Subcutaneous abdominal adipose tissue (tissue), 5 donors: ENCODE measurements around the gene SLC35B2.

ENCODE experiments used
- H3K27ac ChIP-seq: one replicate; pipeline ENCODE4 v1.7.0; 2013; ENCODE audit warnings: low read depth, mild to moderate bottlenecking, inconsistent platforms, low read length, moderate library complexity
- H3K27me3 ChIP-seq, 5 donors: one replicate each; pipeline ENCODE4 v1.7.0; 2013; ENCODE audit warnings: low read length in 5 of 5, inconsistent platforms in 1 of 5; ENCODE audit not compliant: control insufficient read depth in 5 of 5, insufficient read depth in 4 of 5
- H3K36me3 ChIP-seq, 5 donors: one replicate each; pipeline ENCODE4 v1.7.0; 2013; ENCODE audit warnings: low read length in 5 of 5; ENCODE audit not compliant: control insufficient read depth in 5 of 5, insufficient read depth in 5 of 5
- H3K4me1 ChIP-seq, 5 donors: one replicate each; pipeline ENCODE4 v1.7.0; 2013; ENCODE audit warnings: low read length in 5 of 5, mild to moderate bottlenecking in 3 of 5, moderate library complexity in 1 of 5; ENCODE audit not compliant: control insufficient read depth in 5 of 5, insufficient read depth in 5 of 5
- H3K4me3 ChIP-seq, 5 donors: one replicate each; pipeline ENCODE4 v1.7.0; 2013; ENCODE audit warnings: low read length in 5 of 5, low read depth in 1 of 5
- H3K9ac ChIP-seq, 5 donors: one replicate each; pipeline ENCODE4 v1.7.0; 2013; ENCODE audit warnings: low read length in 5 of 5, mild to moderate bottlenecking in 4 of 5, moderate library complexity in 3 of 5
- H3K9me3 ChIP-seq, 5 donors: one replicate each; pipeline ENCODE4 v1.7.0; 2013; ENCODE audit warnings: low read length in 5 of 5; ENCODE audit not compliant: control insufficient read depth in 5 of 5
- donor health status: healthy.
- donor health status: healthy.
- donor health status: healthy.
- donor health status: healthy.
- donor health status: healthy.

SLC35B2 gene

GRCh38 chr6:44255105-44255808, 2.1 kb downstream of the SLC35B2 start:
- H3K36me3 ChIP-seq, result peaks cover 19 to 72% (median 66%) of the 10 kb centered on the region in 5 donors
- no peaks in the 10 kb centered on the region for H3K27me3 ChIP-seq
- H3K4me1 ChIP-seq, result peaks cover 7 to 27% (median 21%) of the 10 kb centered on the region in 5 donors
- H3K4me3 ChIP-seq, result no peak overlapping the region
- no peak overlapping the region for H3K9ac ChIP-seq
- no peaks in the 10 kb centered on the region for H3K9me3 ChIP-seq
- peak overlapping the region; percentile 84 for H3K27ac ChIP-seq

- Histone ChIP-seq H3K9ac (no peak overlapping the region), H3K27me3 (no peaks in the 10 kb centered on the region), H3K27ac (no peak overlapping the region), H3K9me3 (no peaks in the 10 kb centered on the region), H3K36me3 (peaks cover 27 to 72% (median 68%) of the 10 kb centered on the region in 5 donors), H3K4me3 (no peak overlapping the region), H3K4me1 (peaks cover 7 to 30% (median 24%) of the 10 kb centered on the region in 5 donors)
These were observed 2.9 kb downstream of the SLC35B2 start for GRCh38 chr6:44254191-44255104.

- peaks cover 9 to 39% (median 34%) of the 10 kb centered on the region in 5 donors for H3K4me1 ChIP-seq
- H3K27me3 ChIP-seq, result no peaks in the 10 kb centered on the region
- H3K27ac ChIP-seq, result no peak overlapping the region
- peaks cover 29 to 74% (median 72%) of the 10 kb centered on the region in 5 donors for H3K36me3 ChIP-seq
- H3K9me3 ChIP-seq, result no peaks in the 10 kb centered on the region
- H3K4me3 ChIP-seq, result no peak overlapping the region
- no peak overlapping the region for H3K9ac ChIP-seq
These were observed 3.8 kb downstream of the SLC35B2 start for GRCh38 chr6:44253307-44254101.

DNA sequence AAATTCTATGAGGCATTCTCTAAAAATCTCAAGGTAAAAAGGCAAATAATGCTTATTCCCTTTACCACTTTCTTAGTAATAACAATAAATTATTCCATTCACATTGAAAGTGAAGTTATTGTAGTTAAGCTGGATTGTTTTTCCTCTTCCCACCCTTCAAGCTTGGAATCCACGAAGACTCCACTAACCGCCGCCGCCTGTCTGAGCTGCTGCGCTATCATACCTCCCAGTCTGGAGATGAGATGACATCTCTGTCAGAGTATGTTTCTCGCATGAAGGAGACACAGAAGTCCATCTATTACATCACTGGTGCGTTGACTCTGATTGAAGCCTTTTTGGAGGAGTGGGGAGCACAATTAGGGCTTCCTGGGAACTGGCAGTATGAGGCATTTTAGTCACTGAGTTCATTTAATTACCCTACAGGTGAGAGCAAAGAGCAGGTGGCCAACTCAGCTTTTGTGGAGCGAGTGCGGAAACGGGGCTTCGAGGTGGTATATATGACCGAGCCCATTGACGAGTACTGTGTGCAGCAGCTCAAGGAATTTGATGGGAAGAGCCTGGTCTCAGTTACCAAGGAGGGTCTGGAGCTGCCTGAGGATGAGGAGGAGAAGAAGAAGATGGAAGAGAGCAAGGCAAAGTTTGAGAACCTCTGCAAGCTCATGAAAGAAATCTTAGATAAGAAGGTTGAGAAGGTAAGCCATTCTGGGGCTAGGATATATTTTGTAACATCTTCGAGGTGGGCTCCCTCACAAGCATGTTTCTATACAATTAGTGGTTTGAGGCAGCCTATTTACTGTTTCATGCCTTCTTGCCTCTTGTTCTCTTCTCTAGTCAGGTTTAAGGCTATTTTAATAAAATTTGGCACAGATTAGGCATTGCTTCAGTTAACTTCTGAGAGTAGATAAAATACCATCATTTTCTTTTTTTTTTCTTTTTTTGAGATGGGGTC, 5.5 kb downstream of the SLC35B2 start:
- Histone ChIP-seq H3K27me3 (no peaks in the 10 kb centered on the region), H3K9ac (no peak overlapping the region), H3K27ac (peak overlapping the region; percentile 33), H3K4me1 (peaks cover 11 to 37% (median 31%) of the 10 kb centered on the region in 5 donors), H3K9me3 (no peaks in the 10 kb centered on the region), H3K36me3 (peaks cover 29 to 75% (median 70%) of the 10 kb centered on the region in 5 donors), H3K4me3 (no peak overlapping the region)

GRCh38 chr6:44250718-44251123, 6.6 kb downstream of the SLC35B2 start:
- Histone ChIP-seq H3K36me3 (peaks cover 29 to 75% (median 70%) of the 10 kb centered on the region in 5 donors), H3K9me3 (no peaks in the 10 kb centered on the region), H3K4me1 (peaks cover 9 to 36% (median 26%) of the 10 kb centered on the region in 5 donors), H3K9ac (no peak overlapping the region), H3K27me3 (no peaks in the 10 kb centered on the region), H3K4me3 (no peak overlapping the region), H3K27ac (peak overlapping the region; percentile 4)

- H3K9me3 ChIP-seq, result no peaks in the 10 kb centered on the region
- H3K27me3 ChIP-seq, result no peaks in the 10 kb centered on the region
- peaks cover 29 to 70% (median 66%) of the 10 kb centered on the region in 5 donors for H3K36me3 ChIP-seq
- H3K27ac ChIP-seq, result peak overlapping the region; percentile 99
- H3K4me1 ChIP-seq, result peaks cover 9 to 41% (median 30%) of the 10 kb centered on the region in 5 donors
- H3K9ac ChIP-seq, result peak overlapping the region in 1 of 5 donors; percentile 9
- H3K4me3 ChIP-seq, result no peak overlapping the region
These were observed 7.1 kb downstream of the SLC35B2 start for GRCh38 chr6:44250067-44250717.

DNA sequence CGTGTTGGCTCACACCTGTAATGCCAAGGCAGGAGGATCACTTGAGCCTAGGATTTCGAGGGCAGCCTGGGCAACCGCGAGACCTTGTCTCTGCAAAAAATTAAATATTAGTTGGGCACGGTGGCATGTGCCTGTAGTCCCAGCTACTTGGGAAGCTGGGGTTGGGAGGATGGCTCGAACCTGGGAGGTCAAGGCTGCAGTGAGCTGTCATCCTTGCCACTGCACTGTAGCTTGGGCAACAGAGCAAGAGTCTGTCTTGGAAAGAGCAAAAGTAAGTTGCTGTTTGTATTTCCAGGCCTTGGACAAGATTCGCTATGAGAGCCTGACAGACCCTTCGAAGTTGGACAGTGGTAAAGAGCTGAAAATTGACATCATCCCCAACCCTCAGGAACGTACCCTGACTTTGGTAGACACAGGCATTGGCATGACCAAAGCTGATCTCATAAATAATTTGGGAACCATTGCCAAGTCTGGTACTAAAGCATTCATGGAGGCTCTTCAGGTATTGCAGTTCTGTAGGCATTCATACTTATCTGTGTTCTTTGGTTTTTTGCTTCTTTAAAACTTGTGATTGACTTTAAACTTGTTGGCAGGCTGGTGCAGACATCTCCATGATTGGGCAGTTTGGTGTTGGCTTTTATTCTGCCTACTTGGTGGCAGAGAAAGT, 8.1 kb downstream of the SLC35B2 start:
- Histone ChIP-seq H3K27me3 (no peaks in the 10 kb centered on the region), H3K27ac (peak overlapping the region; percentile 99), H3K4me1 (peaks cover 9 to 42% (median 30%) of the 10 kb centered on the region in 5 donors), H3K4me3 (peak overlapping the region; percentile 85 to 99 (median 97)), H3K36me3 (peaks cover 29 to 60% (median 57%) of the 10 kb centered on the region in 5 donors), H3K9ac (peak overlapping the region in 3 of 5 donors; percentile 6 to 91 (median 41)), H3K9me3 (no peaks in the 10 kb centered on the region)

DNA sequence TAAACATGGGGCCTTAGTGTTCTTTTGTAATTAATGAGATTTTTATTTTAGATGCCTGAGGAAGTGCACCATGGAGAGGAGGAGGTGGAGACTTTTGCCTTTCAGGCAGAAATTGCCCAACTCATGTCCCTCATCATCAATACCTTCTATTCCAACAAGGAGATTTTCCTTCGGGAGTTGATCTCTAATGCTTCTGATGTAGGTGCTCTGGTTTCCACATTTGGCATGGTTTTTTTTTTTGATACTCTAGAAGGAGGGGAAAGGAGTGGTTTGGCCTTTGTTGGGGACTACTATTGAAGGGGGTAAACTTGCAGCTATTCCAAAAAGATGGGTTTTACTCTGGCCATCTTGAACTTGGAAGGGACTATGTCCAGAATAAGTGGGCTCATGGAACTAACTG, 8.7 kb downstream of the SLC35B2 start:
- H3K27me3 ChIP-seq, result no peaks in the 10 kb centered on the region
- H3K9ac ChIP-seq, result peak overlapping the region; percentile 91 to 100 (median 98)
- peak overlapping the region; percentile 99 for H3K27ac ChIP-seq
- H3K36me3 ChIP-seq, result peaks cover 26 to 53% (median 50%) of the 10 kb centered on the region in 5 donors
- no peaks in the 10 kb centered on the region for H3K9me3 ChIP-seq
- H3K4me3 ChIP-seq, result peak overlapping the region; percentile 85 to 99 (median 97)
- peaks cover 7 to 42% (median 30%) of the 10 kb centered on the region in 5 donors for H3K4me1 ChIP-seq
